Mesenchymal stem cell (in vitro differentiated cells and primary cell): ENCODE results near the gene SLC39A1.
A peak's percentile ranks its signal among the peaks of the same experiment; 100 is the strongest.

ENCODE experiments used
- DNase-seq: peaks from one replicate; pipeline ENCODE4 v3.0.0-alpha.2; 2013
- H2AFZ ChIP-seq: one replicate; pipeline ENCODE4 v1.6.1; 2013; ENCODE audit warnings: low read depth, mild to moderate bottlenecking, control low read depth, inconsistent platforms, low read length, moderate library complexity
- H2AK5ac ChIP-seq: 2 replicates; pipeline ENCODE4 v1.6.1; 2013; ENCODE audit warnings: low read length, moderate library complexity, mild to moderate bottlenecking, inconsistent platforms; ENCODE audit not compliant: severe bottlenecking
- H2BK120ac ChIP-seq: one replicate; pipeline ENCODE4 v1.6.1; 2013; ENCODE audit warnings: low read depth, mild to moderate bottlenecking, inconsistent platforms, low read length, moderate library complexity
- H2BK12ac ChIP-seq, 2 experiments: one replicate each; pipeline ENCODE4 v1.6.1; 2013; ENCODE audit warnings: inconsistent platforms in 2 of 2, low read length in 2 of 2, mild to moderate bottlenecking in 2 of 2, moderate library complexity in 2 of 2, control low read depth in 1 of 2
- H2BK15ac ChIP-seq: one replicate; pipeline ENCODE4 v1.6.1; 2013; ENCODE audit warnings: mild to moderate bottlenecking, low read depth, inconsistent platforms; ENCODE audit not compliant: poor library complexity, severe bottlenecking
- H2BK5ac ChIP-seq: 2 replicates; pipeline ENCODE4 v1.6.1; 2013; ENCODE audit warnings: low read depth, mild to moderate bottlenecking, low read length, control low read depth, inconsistent platforms; ENCODE audit not compliant: poor library complexity, severe bottlenecking
- H3K14ac ChIP-seq, 2 experiments: one replicate each; pipeline ENCODE4 v1.6.1; 2013; ENCODE audit warnings: inconsistent platforms in 2 of 2, low read length in 2 of 2, control low read depth in 1 of 2, mild to moderate bottlenecking in 1 of 2, moderate library complexity in 1 of 2
- H3K18ac ChIP-seq, 2 experiments: one replicate each; pipeline ENCODE4 v1.6.1; 2013; ENCODE audit warnings: inconsistent platforms in 2 of 2, low read length in 2 of 2, control low read depth in 1 of 2, low read depth in 1 of 2, mild to moderate bottlenecking in 1 of 2
- H3K23ac ChIP-seq, 2 experiments: one replicate each; pipeline ENCODE4 v1.6.1; 2013; ENCODE audit warnings: inconsistent platforms in 2 of 2, low read length in 2 of 2, mild to moderate bottlenecking in 2 of 2, moderate library complexity in 2 of 2, control low read depth in 1 of 2
- H3K27ac ChIP-seq: 2 replicates; pipeline ENCODE4 v1.5.1; 2013; ENCODE audit warnings: mild to moderate bottlenecking, moderate library complexity, low read length, control low read depth, inconsistent platforms; ENCODE audit not compliant: poor library complexity, severe bottlenecking
- H3K27me3 ChIP-seq, 2 experiments: 2 replicates each; pipeline versions ENCODE4 v1.6.1 to v1.7.0; 2013; ENCODE audit warnings: low read length in 2 of 2, mild to moderate bottlenecking in 2 of 2, moderate library complexity in 2 of 2, control low read depth in 1 of 2, inconsistent platforms in 1 of 2; ENCODE audit not compliant: control insufficient read depth in 1 of 2, insufficient read depth in 1 of 2
- H3K36me3 ChIP-seq, 2 experiments: 2 replicates each; pipeline versions ENCODE4 v1.6.1 to v1.7.0; 2013; ENCODE audit warnings: low read length in 2 of 2, control low read depth in 1 of 2, inconsistent platforms in 1 of 2, low read depth in 1 of 2, mild to moderate bottlenecking in 1 of 2; ENCODE audit not compliant: insufficient read depth in 2 of 2, control insufficient read depth in 1 of 2
- H3K4ac ChIP-seq, 2 experiments: one replicate each; pipeline ENCODE4 v1.6.1; 2013; ENCODE audit warnings: inconsistent platforms in 2 of 2, low read length in 2 of 2, mild to moderate bottlenecking in 2 of 2, moderate library complexity in 2 of 2, control low read depth in 1 of 2, low read depth in 1 of 2
- H3K4me1 ChIP-seq: 2 replicates; pipeline ENCODE4 v1.6.1; 2013; ENCODE audit warnings: low read depth, low read length, control low read depth; ENCODE audit not compliant: control insufficient read depth, insufficient read depth
- H3K4me2 ChIP-seq: 2 replicates; pipeline ENCODE4 v1.6.1; 2013; ENCODE audit warnings: low read length, mild to moderate bottlenecking, inconsistent platforms; ENCODE audit not compliant: poor library complexity, severe bottlenecking
- H3K4me3 ChIP-seq, 2 experiments: 2 replicates each; pipeline versions ENCODE4 v1.5.1 to v1.7.0; 2013; ENCODE audit warnings: low read length in 2 of 2, mild to moderate bottlenecking in 2 of 2, control low read depth in 1 of 2, low read depth in 1 of 2; ENCODE audit not compliant: insufficient read depth in 1 of 2
- H3K79me1 ChIP-seq: replicated peaks from 2 replicates; pipeline ENCODE4 v1.6.1; 2013; ENCODE audit warnings: mild to moderate bottlenecking, control low read depth, low read length, inconsistent platforms; ENCODE audit not compliant: poor library complexity, severe bottlenecking
- H3K9ac ChIP-seq: 2 replicates; pipeline ENCODE4 v1.7.0; 2013; ENCODE audit warnings: mild to moderate bottlenecking, low read length, moderate library complexity
- H3K9me3 ChIP-seq: 2 replicates; pipeline ENCODE4 v1.7.0; 2013; ENCODE audit warnings: mild to moderate bottlenecking, low read length; ENCODE audit not compliant: control insufficient read depth
- H4K8ac ChIP-seq: one replicate; pipeline ENCODE4 v1.6.1; 2013; ENCODE audit warnings: inconsistent platforms, mild to moderate bottlenecking, low read length, moderate library complexity
- H4K91ac ChIP-seq: one replicate; pipeline ENCODE4 v1.6.1; 2013; ENCODE audit warnings: mild to moderate bottlenecking, low read length, inconsistent platforms
- WGBS: methylation state at CpG from one replicate; pipeline ENCODE4 v1.1.7; 2013; ENCODE audit warnings: mixed read lengths; 5-methylcytosine and 5-hydroxymethylcytosine counted together

Gene SLC39A1

DNA sequence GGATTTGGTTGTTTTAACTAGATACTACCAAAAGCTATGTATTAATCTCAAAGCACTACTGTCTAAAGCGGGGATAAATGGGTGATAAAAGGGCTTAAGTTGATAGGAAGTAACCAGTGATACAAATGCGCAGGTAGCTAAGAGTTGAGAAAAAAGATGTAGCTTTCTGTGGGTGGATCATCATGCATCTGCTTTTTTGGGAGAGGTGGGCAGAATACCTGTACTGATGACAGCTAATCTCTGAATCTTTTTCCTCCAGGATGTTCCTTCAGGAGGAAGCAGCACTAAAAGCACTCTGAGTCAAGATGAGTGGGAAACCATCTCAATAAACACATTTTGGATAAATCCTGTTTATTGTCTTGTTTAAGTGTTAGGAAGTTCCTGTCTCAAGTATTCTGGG is 28.5 kb upstream of the SLC39A1 start:
- Histone ChIP-seq H3K79me1 (no peaks in the 10 kb centered on the region), H3K4me3 (peak overlapping the region in 1 of 2 experiments; percentile 93), H3K9me3 (no peaks in the 10 kb centered on the region), H3K18ac (no peak overlapping the region), H4K91ac (no peak overlapping the region), H3K36me3 (peaks cover 20 to 44% of the 10 kb centered on the region in 2 experiments), H2BK120ac (no peak overlapping the region), H3K9ac (peak overlapping the region; percentile 98), H2BK12ac (no peak overlapping the region), H2AFZ (no peak overlapping the region), H3K27me3 (no peaks in the 10 kb centered on the region), H3K4ac (no peak overlapping the region), H2BK15ac (no peak overlapping the region), H3K4me2 (peak overlapping the region; percentile 68), H2AK5ac (no peak overlapping the region), H2BK5ac (no peak overlapping the region), H3K23ac (no peak overlapping the region), H4K8ac (no peak overlapping the region), H3K27ac (no peak overlapping the region), H3K14ac (no peak overlapping the region), H3K4me1 (no peaks in the 10 kb centered on the region)
- DNase-seq, result no peak
- 86% methylated on average over 2 of the region's 2 CpGs for WGBS

DNA sequence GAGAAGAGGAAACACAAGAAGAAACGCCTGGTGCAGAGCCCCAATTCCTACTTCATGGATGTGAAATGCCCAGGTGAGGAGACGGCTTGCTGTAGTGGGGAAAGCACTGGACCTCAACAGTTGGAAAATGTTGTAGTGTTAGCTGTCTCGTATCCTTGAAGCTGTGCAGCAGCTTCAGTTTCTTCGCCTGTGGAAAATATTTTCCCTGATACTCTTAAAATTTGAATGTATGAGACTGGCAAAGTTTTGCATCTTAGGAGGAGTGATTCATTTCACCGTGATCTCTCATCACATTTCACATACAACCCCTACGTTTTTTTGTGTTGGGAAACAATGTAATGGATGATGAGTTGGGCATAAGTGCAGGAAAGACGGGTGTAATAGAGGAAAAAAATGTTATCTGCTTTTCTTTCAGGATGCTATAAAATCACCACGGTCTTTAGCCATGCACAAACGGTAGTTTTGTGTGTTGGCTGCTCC is 27.9 kb upstream of the SLC39A1 start:
- no peaks in the 10 kb centered on the region for H3K79me1 ChIP-seq
- H4K8ac ChIP-seq, result peak overlapping the region; percentile 69
- no peak overlapping the region for H2BK15ac ChIP-seq
- H3K36me3 ChIP-seq, result peaks cover 20 to 44% of the 10 kb centered on the region in 2 experiments
- no peak for DNase-seq
- H3K18ac ChIP-seq, result peak overlapping the region in 1 of 2 experiments; percentile 85
- peak overlapping the region in 1 of 2 experiments; percentile 92 for H3K4ac ChIP-seq
- H2BK5ac ChIP-seq, result no peak overlapping the region
- no peak overlapping the region for H2BK12ac ChIP-seq
- H4K91ac ChIP-seq, result no peak overlapping the region
- no peak overlapping the region for H3K27ac ChIP-seq
- H2AK5ac ChIP-seq, result no peak overlapping the region
- peak overlapping the region; percentile 98 for H3K9ac ChIP-seq
- no peaks in the 10 kb centered on the region for H3K9me3 ChIP-seq
- H3K4me3 ChIP-seq, result peak overlapping the region; percentile 82 to 93
- H3K14ac ChIP-seq, result no peak overlapping the region
- H2BK120ac ChIP-seq, result no peak overlapping the region
- H2AFZ ChIP-seq, result no peak overlapping the region
- whole genome bisulfite sequencing, result 16% methylated on average over 7 of the region's 9 CpGs
- H3K4me2 ChIP-seq, result peak overlapping the region; percentile 48
- no peak overlapping the region for H3K23ac ChIP-seq
- H3K27me3 ChIP-seq, result no peaks in the 10 kb centered on the region
- H3K4me1 ChIP-seq, result no peaks in the 10 kb centered on the region

DNA sequence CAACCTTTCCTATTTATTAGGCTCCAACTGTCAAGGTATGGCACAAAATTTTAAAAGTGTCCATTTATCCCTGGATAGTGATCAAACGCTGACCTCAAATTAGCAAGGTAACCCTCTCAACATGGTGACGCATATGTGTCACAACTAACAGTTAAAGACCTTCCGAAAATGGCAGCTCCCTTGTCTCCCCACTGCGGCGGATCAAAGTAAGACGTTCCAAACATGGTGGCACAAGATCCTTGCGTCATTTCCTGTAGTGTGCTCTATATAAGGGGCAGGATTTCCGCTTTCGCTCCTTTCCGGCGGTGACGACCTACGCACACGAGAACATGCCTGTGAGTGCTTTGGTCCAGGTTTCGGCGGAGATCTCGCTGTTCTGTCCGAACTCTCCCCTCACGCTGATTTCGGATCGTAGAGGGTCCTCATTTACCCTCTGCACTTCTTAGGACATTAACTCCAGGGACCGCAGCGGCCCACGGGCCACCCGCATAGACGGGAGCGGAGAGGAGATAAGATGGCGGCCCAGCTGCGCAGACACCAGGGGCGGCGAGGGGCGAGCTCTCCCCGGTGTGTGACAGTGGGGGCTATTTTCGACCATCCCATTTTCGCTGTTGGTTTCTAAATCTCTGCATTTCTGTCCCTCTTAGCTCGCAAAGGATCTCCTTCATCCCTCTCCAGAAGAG is 27.3 kb upstream of the SLC39A1 start, which contains the start of gene RPS27:
Gene RPS27 (plus strand): TSS at position 295 of the 683 bp plus-strand sequence. CDS start 35 bp downstream, at position 330.
- H2BK120ac ChIP-seq, result peak within 1 kb of the TSS; percentile 77
- H3K27ac ChIP-seq, result peak within 1 kb of the TSS; percentile 89
- WGBS, result under 1% methylated on average over 27 of the region's 36 CpGs
- H4K91ac ChIP-seq, result peak within 1 kb of the TSS; percentile 77
- H2BK5ac ChIP-seq, result peak within 1 kb of the TSS; percentile 81
- no peak within 1 kb of the TSS for H2BK12ac ChIP-seq
- peak within 1 kb of the TSS in 1 of 2 experiments; percentile 74 for H3K14ac ChIP-seq
- H2AFZ ChIP-seq, result no peak within 1 kb of the TSS
- no peaks in the 10 kb centered on the region for H3K4me1 ChIP-seq
- H3K23ac ChIP-seq, result no peak within 1 kb of the TSS
- peaks cover 20 to 42% of the 10 kb centered on the region in 2 experiments for H3K36me3 ChIP-seq
- H2AK5ac ChIP-seq, result peak within 1 kb of the TSS; percentile 90
- H4K8ac ChIP-seq, result peak within 1 kb of the TSS; percentile 81
- H3K4me2 ChIP-seq, result peak within 1 kb of the TSS; percentile 48
- H3K9me3 ChIP-seq, result no peaks in the 10 kb centered on the region
- no peaks in the 10 kb centered on the region for H3K27me3 ChIP-seq
- H3K4me3 ChIP-seq, result peak within 1 kb of the TSS; percentile 82 to 93
- peak within 1 kb of the TSS; percentile 92 to 96 for H3K4ac ChIP-seq
- H3K18ac ChIP-seq, result peak within 1 kb of the TSS; percentile 85 to 98
- H2BK15ac ChIP-seq, result no peak within 1 kb of the TSS
- H3K79me1 ChIP-seq, result no peaks in the 10 kb centered on the region
- peak within 1 kb of the TSS; percentile 98 for H3K9ac ChIP-seq
- DNase-seq, result peak; percentile 98

DNA sequence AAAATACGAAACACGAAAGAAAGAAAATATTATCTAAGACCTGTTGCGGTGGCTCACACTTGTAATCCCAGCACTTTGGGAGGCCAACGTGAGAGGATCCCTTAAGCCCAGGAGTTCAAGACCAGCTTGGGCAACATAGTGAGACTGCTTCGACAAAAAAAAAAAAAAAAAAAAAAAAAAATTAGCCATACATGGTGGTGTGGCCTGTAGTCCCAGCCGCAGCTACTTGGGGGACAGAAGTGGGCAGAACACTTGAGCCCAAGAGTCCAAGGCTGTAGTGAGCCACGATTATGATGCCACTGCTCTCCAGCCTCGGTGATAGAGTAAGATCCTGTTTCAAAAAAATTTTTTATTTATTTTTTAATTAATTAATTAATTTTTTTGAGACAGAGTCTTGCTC is 24.3 kb upstream of the SLC39A1 start:
- WGBS, result 90% methylated on average over 7 of the region's 8 CpGs

More for the DNA sequence above, 24.3 kb upstream of the SLC39A1 start:
- Histone ChIP-seq H3K27me3 (no peaks in the 10 kb centered on the region), H3K4me3 (no peak overlapping the region), H2AK5ac (no peak overlapping the region), H3K14ac (no peak overlapping the region), H2BK15ac (no peak overlapping the region), H4K8ac (no peak overlapping the region), H2BK5ac (no peak overlapping the region), H3K9me3 (no peaks in the 10 kb centered on the region), H3K4me2 (no peak overlapping the region), H2AFZ (no peak overlapping the region), H3K36me3 (peaks cover 12 to 32% of the 10 kb centered on the region in 2 experiments), H2BK12ac (no peak overlapping the region), H4K91ac (no peak overlapping the region), H3K4me1 (peaks cover 2% of the 10 kb centered on the region), H3K18ac (no peak overlapping the region), H2BK120ac (no peak overlapping the region), H3K9ac (peak overlapping the region; percentile 94), H3K79me1 (peaks cover 8% of the 10 kb centered on the region), H3K4ac (no peak overlapping the region), H3K27ac (no peak overlapping the region), H3K23ac (no peak overlapping the region)
- DNase-seq, result no peak
